Left ventricle myocardium inferior (tissue), 1 donor: ENCODE results near the gene RIN3. TPM values are rescaled to one million over a fixed set of nuclear protein-coding genes. Genes with fewer than 3 reads are reported as not detected.

Experiments
- DNase-seq: peaks from one replicate; pipeline ENCODE4 v3.0.0-alpha.2; 2020
- H3K27ac ChIP-seq: fragments of 200-600 bp; replicated peaks from 2 replicates; pipeline ENCODE4 v1.8.0; 2021
- H3K27me3 ChIP-seq: fragments of 200-600 bp; 2 replicates; pipeline ENCODE4 v1.8.0; 2021; ENCODE audit warnings: low read depth
- H3K36me3 ChIP-seq: fragments of 200-600 bp; 2 replicates; pipeline ENCODE4 v1.8.0; 2021
- H3K4me1 ChIP-seq: fragments of 200-600 bp; 2 replicates; pipeline ENCODE4 v1.8.0; 2021
- H3K4me3 ChIP-seq: fragments of 200-600 bp; 2 replicates; pipeline ENCODE4 v1.8.0; 2021; ENCODE audit warnings: mild to moderate bottlenecking, moderate library complexity
- H3K9me3 ChIP-seq: fragments of 200-600 bp; replicated peaks from 2 replicates; pipeline ENCODE4 v1.8.0; 2021
- intact Hi-C: fragments of 100-400 bp; cut with micrococcal nuclease; formaldehyde crosslinking; loops from one replicate; pipeline ENCODE4 v1.11.0; 2022
- total RNA-seq: library from RNA; stranded (reverse); fragmentation: NEBNext Ultra II Directional; extraction: Animal tissue kit (Norgen Biotek cat#: 25700); gene quantifications from one replicate; pipeline ENCODE4 v1.2.1, GENCODE V29; 2021
- TF ChIP-seq, protein P1 (sequence below): fragments of 200-600 bp; IDR thresholded peaks from 2 replicates; pipeline ENCODE4 v1.8.0; 2021; ENCODE audit warnings: antibody characterized with exemption, mild to moderate bottlenecking, borderline replicate concordance
- donor health status: DM: no; HTN: yes; CAD: no; lungs with severe emphysema.

Gene RIN3
- total RNA-seq, 1 donor from 2014 or later: 13.8 TPM

DNA sequence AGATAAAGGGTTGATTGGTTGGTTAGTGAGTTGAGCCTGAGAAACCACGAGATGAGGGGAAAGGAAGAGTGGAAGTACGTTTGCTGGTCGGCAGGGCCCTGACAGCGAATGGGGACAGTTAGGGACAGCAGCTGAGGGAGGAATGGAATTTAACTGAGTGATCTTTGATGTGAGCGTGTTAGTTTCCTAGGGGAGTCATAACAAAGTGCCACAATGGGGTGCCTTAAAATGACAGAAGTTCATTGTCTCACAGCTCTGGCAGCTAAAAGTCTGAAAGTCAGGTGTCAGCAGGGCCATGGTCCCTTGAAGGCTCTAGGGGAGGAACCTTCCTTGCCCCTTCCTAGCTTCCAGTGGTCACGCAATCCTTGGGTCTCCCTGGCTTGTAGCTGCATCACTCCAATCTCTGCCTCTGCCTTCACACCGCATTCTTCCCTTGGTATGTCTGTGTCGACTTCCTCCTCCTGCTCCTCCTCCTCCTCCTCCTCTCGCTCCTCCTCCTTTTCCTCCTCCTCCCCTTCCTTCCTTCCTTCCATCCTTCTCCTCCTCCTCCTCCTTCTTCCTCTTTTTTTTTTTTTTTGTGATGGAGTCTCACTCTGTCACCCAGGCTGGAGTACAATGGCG is 26.0 kb upstream of the RIN3 start:
- Histone ChIP-seq H3K4me1 (peaks cover 28% of the 10 kb centered on the region), H3K27ac (peak overlapping the region; percentile 63), H3K36me3 (no peaks in the 10 kb centered on the region), H3K27me3 (no peaks in the 10 kb centered on the region), H3K4me3 (no peak overlapping the region), H3K9me3 (no peaks in the 10 kb centered on the region)
- intact Hi-C loops: no loop called here
- TF ChIP-seq, protein P1, sequence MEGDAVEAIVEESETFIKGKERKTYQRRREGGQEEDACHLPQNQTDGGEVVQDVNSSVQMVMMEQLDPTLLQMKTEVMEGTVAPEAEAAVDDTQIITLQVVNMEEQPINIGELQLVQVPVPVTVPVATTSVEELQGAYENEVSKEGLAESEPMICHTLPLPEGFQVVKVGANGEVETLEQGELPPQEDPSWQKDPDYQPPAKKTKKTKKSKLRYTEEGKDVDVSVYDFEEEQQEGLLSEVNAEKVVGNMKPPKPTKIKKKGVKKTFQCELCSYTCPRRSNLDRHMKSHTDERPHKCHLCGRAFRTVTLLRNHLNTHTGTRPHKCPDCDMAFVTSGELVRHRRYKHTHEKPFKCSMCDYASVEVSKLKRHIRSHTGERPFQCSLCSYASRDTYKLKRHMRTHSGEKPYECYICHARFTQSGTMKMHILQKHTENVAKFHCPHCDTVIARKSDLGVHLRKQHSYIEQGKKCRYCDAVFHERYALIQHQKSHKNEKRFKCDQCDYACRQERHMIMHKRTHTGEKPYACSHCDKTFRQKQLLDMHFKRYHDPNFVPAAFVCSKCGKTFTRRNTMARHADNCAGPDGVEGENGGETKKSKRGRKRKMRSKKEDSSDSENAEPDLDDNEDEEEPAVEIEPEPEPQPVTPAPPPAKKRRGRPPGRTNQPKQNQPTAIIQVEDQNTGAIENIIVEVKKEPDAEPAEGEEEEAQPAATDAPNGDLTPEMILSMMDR: no peak
- no peak for DNase-seq

DNA sequence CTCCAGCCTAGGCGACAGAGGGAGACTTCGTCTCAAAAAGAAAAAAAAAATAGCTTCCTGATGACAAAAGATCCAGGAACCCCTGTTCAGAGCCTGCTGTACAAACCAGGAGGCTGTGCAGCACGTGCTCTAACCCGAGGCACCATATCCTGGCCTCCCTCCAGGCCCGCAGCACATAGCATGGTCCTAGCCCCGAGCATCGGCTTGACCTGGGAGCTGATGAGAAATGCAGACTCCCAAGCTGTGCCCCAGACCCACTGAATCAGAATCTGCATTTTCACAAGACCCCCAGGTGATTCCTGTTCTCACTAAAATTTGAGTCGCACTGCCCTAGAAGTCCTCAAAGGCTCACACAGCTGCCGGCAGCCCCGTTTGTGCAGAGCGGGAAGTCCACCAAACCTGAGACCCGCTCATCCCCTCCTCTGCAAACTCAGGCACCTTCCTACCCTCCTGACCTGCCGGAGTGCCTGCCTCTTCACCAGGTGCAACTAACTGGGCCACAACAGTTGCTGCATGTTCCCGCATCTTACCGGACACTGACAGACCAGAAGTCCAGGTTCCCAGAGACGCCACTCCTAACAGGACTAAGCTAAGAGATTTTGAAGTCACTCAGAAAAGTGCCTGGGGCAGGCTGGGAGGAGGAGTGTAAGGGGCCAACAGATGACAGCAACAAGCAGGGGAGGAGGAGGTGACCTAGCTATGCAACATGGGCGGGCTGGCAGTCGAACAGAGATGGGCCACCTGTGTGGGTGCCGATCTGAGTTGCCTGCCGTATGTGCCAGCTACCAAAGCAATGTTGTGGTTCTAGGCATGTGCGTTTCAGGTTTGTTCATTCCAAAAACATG is 24.0 kb upstream of the RIN3 start:
- DNase-seq: no peak
- Histone ChIP-seq H3K36me3 (no peaks in the 10 kb centered on the region), H3K27me3 (no peaks in the 10 kb centered on the region), H3K9me3 (no peaks in the 10 kb centered on the region), H3K4me1 (peaks cover 28% of the 10 kb centered on the region), H3K4me3 (no peak overlapping the region), H3K27ac (peak overlapping the region; percentile 63)
- TF ChIP-seq, protein P1: no peak
- intact Hi-C loops: no loop called here

DNA sequence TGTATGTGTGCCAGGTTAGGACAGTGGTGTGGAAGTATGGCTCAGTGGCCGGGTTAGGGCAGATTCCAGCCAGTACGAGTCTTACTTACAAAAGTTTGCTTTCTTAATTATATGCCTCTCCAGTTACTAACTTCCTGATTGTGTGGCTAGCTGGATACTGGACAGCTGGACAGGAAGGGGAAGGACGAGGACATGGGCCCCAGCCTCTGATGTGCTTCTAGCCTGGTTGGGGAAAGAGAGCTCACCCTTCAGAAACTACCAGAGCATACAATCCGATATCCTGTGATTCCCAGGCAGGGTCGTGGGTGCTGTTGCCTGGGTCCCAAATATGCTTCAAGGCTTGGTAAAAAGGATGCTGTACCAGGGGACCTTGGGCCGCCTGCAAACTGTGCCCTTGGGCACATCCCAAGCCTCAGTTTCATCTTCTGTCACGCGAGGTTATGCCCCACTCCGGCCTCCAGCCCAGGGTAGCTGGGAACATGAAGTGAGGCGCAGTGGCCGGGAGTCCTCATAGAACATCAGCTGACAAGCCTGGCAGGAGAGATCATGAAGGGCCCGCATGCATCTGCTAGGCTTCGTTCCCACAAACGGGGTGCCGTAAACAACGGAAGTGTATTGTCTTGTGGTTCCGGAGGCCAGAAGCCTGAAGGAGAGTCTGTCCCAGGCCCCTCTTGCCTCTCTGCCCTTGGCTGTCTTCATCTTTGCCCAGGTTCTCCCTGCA is 23.2 kb upstream of the RIN3 start:
- H3K27me3 ChIP-seq: no peaks in the 10 kb centered on the region
- peak overlapping the region; percentile 63 for H3K27ac ChIP-seq
- intact Hi-C loops: no loop called here
- H3K9me3 ChIP-seq: no peaks in the 10 kb centered on the region
- no peak for DNase-seq
- TF ChIP-seq, protein P1: no peak
- H3K4me1 ChIP-seq: peaks cover 28% of the 10 kb centered on the region
- H3K36me3 ChIP-seq: no peaks in the 10 kb centered on the region
- H3K4me3 ChIP-seq: no peak overlapping the region

DNA sequence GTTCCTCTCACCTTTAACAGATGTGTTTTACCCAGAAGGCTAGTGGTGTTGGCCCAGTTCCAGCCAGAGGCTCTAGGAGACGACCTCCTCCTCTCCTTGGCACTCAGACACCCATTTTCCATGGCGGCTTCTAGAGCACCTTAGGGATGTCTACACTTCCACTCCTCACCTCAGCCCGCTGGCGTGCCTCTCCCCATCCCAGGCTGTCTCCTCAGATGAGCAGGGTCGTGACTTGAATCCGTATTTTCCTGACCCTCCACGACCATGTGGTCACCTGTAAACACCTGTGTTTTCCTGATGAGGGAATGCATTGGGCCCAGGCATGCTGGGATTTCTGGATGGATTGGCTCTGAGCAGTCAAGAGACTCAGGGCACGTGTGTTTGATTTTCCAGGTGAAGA is 21.8 kb upstream of the RIN3 start:
- Histone ChIP-seq H3K27me3 (no peaks in the 10 kb centered on the region), H3K9me3 (no peaks in the 10 kb centered on the region), H3K27ac (peak overlapping the region; percentile 39), H3K36me3 (no peaks in the 10 kb centered on the region), H3K4me1 (peaks cover 28% of the 10 kb centered on the region), H3K4me3 (no peak overlapping the region)
- intact Hi-C loops: no loop called here
- DNase-seq: no peak
- TF ChIP-seq, protein P1: no peak

DNA sequence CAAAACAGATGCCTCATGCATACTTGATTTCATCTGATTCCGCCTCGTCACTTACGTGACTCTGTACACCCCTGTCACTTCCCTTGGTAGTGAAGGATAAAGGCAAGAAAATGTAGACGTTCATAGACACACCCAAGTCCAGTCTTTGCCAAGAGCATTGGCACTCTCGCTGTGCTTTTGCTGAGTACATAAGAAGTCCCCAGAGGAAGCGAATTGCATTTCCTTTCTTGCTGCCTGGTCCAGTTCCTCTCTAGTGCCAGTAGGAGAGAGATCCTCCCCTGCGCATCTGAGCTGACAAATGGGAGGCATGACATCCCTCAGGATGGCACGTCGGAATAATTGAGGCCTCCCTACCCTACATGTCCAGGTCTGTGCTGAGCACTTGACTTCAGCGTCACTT is 21.3 kb upstream of the RIN3 start:
- Histone ChIP-seq H3K36me3 (no peaks in the 10 kb centered on the region), H3K27me3 (no peaks in the 10 kb centered on the region), H3K4me1 (peaks cover 26% of the 10 kb centered on the region), H3K9me3 (no peaks in the 10 kb centered on the region), H3K4me3 (no peak overlapping the region), H3K27ac (peak overlapping the region; percentile 39)
- no peak for DNase-seq
- intact Hi-C loops: no loop called here
- TF ChIP-seq, protein P1: no peak
